ENCODE measurements around the gene ALPK1. TPM values are rescaled to one million over a fixed set of nuclear protein-coding genes. Genes with fewer than 3 reads are reported as not detected.
A peak's percentile ranks its signal among the peaks of the same experiment; 100 is the strongest.
"Not testable (repeated sequence)": the region's sequence is repeated elsewhere in the genome, so short reads cannot be mapped to it uniquely, and the experiment has no call there.

The ALPK1 gene
- polyA plus RNA-seq, 3 donors: 5.3 to 14.2 (median 8.1) TPM

- Mint-ChIP-seq H3K36me3 (peaks cover 25% of the 10 kb centered on the region in 2 donors), H3K4me1 (peaks cover 65% of the 10 kb centered on the region), H3K27ac (peak overlapping the region in 6 of 7 donors; percentile 35 to 82 (median 67)), H3K4me3 (peak overlapping the region; percentile 67 to 71), H3K27me3 (ENCODE audit: low read depth in 3 of 3) (no peaks in the 10 kb centered on the region), H3K9me3 (peaks cover 0 to 2% (median 0%) of the 10 kb centered on the region in 7 donors)
- Histone ChIP-seq H3K9me3 (replicated peaks in 1 of 2; ENCODE audit: control insufficient read depth in 1 of 2, insufficient read depth in 1 of 2, low read length in 2 of 2) (no peaks in the 10 kb centered on the region), H4K20me1 (ENCODE audit: insufficient read depth, low read length) (peaks cover 4% of the 10 kb centered on the region), H3K27ac (ENCODE audit: low read depth in 1 of 2, low read length in 2 of 2) (peak overlapping the region in 1 of 2 donors; percentile 65), H2AFZ (ENCODE audit: insufficient read depth, low read depth, low read length, poor library complexity, severe bottlenecking) (no peak overlapping the region), H3K27me3 (ENCODE audit: control insufficient read depth in 2 of 2, insufficient read depth in 2 of 2, low read length in 2 of 2) (no peaks in the 10 kb centered on the region), H3K4me1 (ENCODE audit: control insufficient read depth in 1 of 2, insufficient read depth in 2 of 2, low read length in 2 of 2) (peaks cover 37 to 49% of the 10 kb centered on the region in 2 donors), H3K4me3 (replicated peaks in 1 of 3; ENCODE audit: low read depth in 2 of 3, low read length in 3 of 3) (peak overlapping the region in 1 of 3 experiments; percentile 61), H3K4me2 (replicated peaks; ENCODE audit: extremely low read depth, low read length, poor library complexity, severe bottlenecking) (peak overlapping the region; percentile 71), H3K79me2 (ENCODE audit: insufficient read depth, low read length) (peaks cover 100% of the 10 kb centered on the region), H3K9ac (ENCODE audit: insufficient read depth, low read length, poor library complexity, severe bottlenecking) (no peak overlapping the region), H3K36me3 (replicated peaks in 1 of 2; ENCODE audit: control insufficient read depth in 1 of 2, insufficient read depth in 2 of 2, low read length in 2 of 2) (peaks cover 15 to 24% of the 10 kb centered on the region in 2 donors)
- 38% methylated on average over 1 of the region's 5 CpGs for WGBS (ENCODE audit: insufficient coverage)
- intact Hi-C loops (cut with micrococcal nuclease): no loop called here
- no peak for TF ChIP-seq CTCF (IDR thresholded peaks at IDR 0.05)
- DNase-seq: no peak
These were observed 16.6 kb upstream of the ALPK1 start for GRCh38 chr4:112280386-112281056.

DNA sequence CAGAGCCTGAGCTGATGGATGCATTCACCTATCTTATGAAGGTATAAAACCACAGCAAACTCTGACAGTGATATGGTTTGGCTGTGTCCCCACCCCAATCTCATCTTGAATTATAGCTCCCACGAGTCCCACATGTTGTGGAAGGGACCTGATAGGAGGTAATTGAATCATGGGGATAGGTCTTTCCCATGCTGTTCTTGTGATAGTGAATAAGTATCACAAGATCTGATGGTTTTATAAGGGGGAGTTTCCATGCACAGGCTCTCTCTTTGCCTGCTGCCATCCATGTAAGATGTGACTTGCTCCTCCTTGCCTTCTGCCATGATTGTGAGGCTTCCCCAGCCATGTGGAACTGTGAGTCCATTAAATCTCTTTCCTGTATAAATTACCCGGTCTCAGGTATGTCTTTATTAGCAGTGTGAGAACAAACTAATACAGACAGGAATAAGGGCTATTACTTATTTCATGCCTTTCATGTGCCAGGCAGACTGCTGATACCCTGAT is 15.2 kb upstream of the ALPK1 start:
- H3K9me3 ChIP-seq (replicated peaks in 1 of 2; ENCODE audit: control insufficient read depth in 1 of 2, insufficient read depth in 1 of 2, low read length in 2 of 2); H3K27me3 ChIP-seq (ENCODE audit: control insufficient read depth in 2 of 2, insufficient read depth in 2 of 2, low read length in 2 of 2); H3K27me3 Mint-ChIP-seq (ENCODE audit: low read depth in 3 of 3); DNase-seq; H3K9ac ChIP-seq (ENCODE audit: insufficient read depth, low read length, poor library complexity, severe bottlenecking); H3K4me3 ChIP-seq (replicated peaks in 1 of 3; ENCODE audit: low read depth in 2 of 3, low read length in 3 of 3); H2AFZ ChIP-seq (ENCODE audit: insufficient read depth, low read depth, low read length, poor library complexity, severe bottlenecking); intact Hi-C loops (cut with micrococcal nuclease); H4K20me1 ChIP-seq (ENCODE audit: insufficient read depth, low read length); H3K4me2 ChIP-seq (replicated peaks; ENCODE audit: extremely low read depth, low read length, poor library complexity, severe bottlenecking); H3K9me3 Mint-ChIP-seq; H3K27ac ChIP-seq (ENCODE audit: low read depth in 1 of 2, low read length in 2 of 2); H3K27ac Mint-ChIP-seq; H3K4me3 Mint-ChIP-seq: not testable (repeated sequence)
- Histone ChIP-seq H3K36me3 (replicated peaks in 1 of 2; ENCODE audit: control insufficient read depth in 1 of 2, insufficient read depth in 2 of 2, low read length in 2 of 2) (peaks cover 9 to 13% of the 10 kb centered on the region in 2 donors), H3K79me2 (ENCODE audit: insufficient read depth, low read length) (peaks cover 95% of the 10 kb centered on the region), H3K4me1 (ENCODE audit: control insufficient read depth in 1 of 2, insufficient read depth in 2 of 2, low read length in 2 of 2) (peaks cover 42 to 58% of the 10 kb centered on the region in 2 donors)
- Mint-ChIP-seq H3K4me1 (peaks cover 74% of the 10 kb centered on the region), H3K36me3 (peaks cover 18 to 19% of the 10 kb centered on the region in 2 donors)
- no CpG with 5 or more reads among the region's 2 CpGs for WGBS (ENCODE audit: insufficient coverage)

All from CD14-positive monocyte (primary cell).